GM19397 (cell line): ENCODE measurements around the gene FN1.
A peak's percentile ranks its signal among the peaks of the same experiment; 100 is the strongest.

ENCODE experiments used
- ATAC-seq: cut with Tn5 transposase; IDR thresholded peaks from one replicate; pipeline ENCODE4 v1.9.1; 2021; ENCODE audit warnings: mild to moderate bottlenecking, moderate library complexity; ENCODE audit not compliant: unreplicated experiment

The FN1 gene

DNA sequence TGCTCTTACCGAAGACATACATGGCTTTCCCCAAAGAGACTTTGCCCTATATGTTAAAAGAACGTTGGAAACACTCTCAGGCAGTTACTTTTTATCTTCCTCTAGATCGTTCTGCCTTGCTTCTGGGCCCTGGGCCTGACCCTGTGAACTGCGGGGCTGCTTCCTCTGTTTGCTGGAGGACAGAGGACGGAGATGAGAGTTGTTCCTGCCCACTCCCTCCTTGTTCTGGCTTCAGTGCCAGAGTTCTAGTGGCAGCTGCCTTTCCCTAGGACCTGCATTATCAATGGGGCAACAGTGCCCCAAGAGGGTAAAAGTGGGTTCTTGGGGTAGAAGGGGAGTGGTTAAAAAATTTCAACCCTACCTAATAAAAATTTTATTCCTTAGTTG, 6.5 kb upstream of the FN1 start:
- ATAC-seq: no peak

GRCh38 chr2:215441560-215442400, 5.9 kb upstream of the FN1 start:
- ATAC-seq: no peak

DNA sequence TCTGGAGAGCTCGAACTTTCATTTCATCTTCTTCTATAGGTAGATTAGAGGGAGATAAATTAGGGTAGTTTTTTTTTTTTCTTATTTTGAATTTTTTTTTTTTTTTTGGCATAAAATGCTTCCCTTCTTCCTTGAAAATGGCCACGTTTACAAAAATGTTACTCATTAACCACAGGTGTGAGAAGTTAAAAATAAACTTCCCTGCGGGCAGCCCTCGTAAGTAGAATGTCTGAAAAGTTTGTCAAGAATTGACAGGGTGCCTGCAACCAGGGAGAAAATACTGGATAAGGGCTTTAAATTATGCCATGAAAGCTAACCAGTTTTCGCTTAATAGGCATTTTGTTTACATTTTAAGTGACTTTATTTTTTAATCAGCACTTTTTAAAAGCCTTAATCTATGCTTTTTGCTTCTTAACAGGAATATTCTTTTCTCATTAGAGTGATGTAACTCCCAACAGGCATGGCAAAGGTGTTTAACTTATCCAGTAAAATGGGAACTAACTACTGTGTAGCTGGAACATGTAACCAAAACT, 4.2 kb upstream of the FN1 start:
- ATAC-seq: no peak

DNA sequence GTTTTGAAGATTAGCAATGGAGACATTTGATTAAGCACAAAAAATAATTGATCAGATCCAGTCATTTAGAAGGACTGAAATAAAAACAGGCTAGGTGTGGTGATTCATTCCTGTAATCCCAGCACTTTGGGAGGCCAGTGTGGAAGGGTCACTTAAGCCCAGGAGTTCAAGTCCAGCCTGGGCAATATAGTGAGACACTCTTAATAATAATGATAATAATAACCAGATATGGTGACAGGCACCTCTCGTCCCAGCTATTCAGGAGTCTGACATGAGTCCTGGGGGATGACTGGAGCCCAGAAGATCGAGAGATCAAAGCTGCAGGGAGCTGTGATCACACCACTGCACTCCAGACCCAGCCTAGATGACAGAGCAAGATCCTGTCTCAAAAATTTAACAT, 3.5 kb upstream of the FN1 start:
- no peak for ATAC-seq

- no peak for ATAC-seq
Measured at GRCh38 chr2:215437614-215438013, 1.7 kb upstream of the FN1 start.

DNA sequence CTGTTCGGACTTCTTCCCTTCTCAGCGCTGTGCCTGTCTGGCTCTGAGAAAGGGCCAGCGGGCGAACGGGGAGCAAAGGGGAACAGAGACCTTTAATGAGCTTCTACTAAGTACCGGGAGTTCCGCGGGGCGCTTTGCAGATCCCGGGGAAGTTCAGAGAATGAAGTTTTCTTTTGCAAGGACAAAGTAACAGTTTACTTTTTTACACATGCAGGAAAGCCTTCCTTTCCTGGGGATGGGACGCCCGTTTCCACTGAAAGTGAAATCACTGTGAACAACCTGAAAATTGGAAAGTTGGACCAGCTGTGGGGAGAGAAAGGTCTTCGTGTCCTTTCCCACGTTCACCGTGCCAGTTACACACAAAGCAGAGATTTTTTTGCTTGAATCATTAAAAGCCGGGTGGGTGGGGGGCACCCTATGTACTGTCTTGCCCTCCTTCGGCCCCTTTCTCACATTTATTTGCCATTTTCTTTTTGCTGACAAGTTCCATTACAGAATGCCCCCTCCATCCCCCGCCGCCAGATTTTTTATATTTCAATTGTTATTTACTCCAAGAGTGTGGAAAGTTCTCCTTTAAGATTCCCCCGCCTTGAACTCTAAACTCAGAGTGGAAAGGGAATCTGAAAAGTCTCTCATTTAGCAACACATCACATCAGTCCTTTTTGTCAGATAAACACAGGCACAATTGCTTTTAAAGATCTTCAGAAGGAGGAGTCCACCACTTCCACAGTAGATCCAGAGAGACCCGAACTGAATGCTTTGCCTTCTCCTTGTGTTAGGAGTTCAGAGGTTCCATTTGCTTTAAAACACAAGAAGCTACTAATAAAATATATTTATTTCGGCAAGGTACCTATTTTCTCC, 1.1 kb upstream of the FN1 start:
- no peak for ATAC-seq

DNA sequence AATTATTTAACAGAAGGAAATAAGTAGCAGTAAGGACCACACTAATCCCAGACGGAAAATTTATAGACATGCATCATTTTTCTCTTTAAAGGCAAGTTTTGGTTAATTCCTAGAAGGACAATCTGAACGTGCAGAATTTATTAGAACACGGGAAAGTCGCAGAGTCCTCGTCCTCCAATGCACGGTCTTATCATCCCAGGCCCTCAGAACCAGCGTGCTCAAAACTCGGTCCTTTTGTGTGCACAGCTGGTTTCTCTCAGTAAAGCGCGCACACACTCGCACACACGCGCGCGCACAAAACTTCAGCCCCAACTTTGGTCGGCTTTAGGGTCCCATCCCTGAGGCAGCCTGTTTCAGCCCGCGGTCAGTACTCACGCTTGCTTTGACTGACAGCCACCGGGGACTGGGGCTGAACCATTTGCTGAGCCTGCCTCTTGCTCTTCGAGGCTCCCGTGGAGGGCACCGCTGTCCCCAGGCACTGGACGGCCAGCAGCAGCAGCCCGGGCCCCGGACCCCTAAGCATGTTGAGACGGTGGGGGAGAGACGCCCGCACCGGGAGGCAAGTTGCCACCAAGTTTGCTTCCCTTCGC, 493 bp downstream of the FN1 start:
- peak; percentile 24 for ATAC-seq

DNA sequence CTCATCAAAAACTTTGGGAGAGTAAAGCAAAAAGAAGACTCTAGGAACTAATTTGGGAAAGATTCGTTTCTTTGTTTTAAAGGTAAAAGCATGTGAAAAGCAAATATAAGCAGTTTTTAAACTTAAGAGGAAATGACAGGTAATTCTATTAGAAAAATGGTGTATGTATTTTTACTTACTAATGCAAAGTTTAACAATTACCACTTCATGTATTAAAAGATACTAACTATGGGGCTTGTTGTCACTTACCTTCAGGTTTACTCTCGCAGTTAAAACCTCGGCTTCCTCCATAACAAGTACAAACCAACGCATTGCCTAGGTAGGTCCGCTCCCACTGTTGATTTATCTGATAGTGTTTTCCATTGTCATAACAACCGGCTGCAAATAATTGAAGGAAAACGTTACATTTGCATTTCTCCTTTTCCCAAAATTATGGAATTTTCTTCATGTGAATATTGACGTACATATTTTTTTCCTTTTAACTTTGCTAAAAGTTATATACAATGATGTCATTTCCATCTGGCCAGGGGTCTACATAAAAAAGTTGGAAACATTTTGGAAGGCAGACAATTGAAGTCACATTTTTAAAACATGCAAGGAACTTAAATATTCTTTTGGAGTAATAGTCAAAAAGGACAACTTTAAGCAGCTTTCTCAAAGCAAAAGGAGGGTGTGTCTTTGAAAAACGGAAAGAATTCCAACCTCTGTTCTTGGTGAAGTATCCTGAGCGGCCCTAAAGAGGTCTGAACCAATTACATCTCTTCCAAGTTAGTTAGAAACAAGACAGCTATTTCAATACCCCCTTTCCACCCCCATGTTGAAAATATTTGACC, 1.2 kb downstream of the FN1 start:
- no peak for ATAC-seq

GRCh38 chr2:215432759-215433594, 2.9 kb downstream of the FN1 start:
- no peak for ATAC-seq

GRCh38 chr2:215431778-215432758, 3.8 kb downstream of the FN1 start:
- no peak for ATAC-seq

GRCh38 chr2:215431290-215431689, 4.6 kb downstream of the FN1 start:
- no peak for ATAC-seq

- no peak for ATAC-seq
Measured at GRCh38 chr2:215430528-215431187, 5.2 kb downstream of the FN1 start.

DNA sequence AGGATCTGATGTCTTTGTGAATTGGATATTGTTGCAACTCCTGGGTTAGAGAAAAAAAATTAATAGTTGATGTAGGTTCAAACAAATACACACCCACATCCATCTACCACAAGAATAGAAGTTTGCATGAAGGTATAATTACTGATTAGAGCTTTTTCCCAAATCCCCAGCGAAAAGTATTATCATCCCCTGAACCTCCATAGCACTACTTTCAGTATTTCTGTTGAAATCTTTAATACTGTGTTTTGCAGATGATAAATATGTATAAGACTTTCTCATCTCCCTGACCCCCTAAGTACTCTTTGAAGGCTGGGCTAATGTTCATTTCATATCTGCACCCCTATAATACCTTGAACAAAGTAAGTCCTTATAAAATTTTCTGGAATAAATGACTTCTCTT, 6.4 kb downstream of the FN1 start:
- no peak for ATAC-seq

DNA sequence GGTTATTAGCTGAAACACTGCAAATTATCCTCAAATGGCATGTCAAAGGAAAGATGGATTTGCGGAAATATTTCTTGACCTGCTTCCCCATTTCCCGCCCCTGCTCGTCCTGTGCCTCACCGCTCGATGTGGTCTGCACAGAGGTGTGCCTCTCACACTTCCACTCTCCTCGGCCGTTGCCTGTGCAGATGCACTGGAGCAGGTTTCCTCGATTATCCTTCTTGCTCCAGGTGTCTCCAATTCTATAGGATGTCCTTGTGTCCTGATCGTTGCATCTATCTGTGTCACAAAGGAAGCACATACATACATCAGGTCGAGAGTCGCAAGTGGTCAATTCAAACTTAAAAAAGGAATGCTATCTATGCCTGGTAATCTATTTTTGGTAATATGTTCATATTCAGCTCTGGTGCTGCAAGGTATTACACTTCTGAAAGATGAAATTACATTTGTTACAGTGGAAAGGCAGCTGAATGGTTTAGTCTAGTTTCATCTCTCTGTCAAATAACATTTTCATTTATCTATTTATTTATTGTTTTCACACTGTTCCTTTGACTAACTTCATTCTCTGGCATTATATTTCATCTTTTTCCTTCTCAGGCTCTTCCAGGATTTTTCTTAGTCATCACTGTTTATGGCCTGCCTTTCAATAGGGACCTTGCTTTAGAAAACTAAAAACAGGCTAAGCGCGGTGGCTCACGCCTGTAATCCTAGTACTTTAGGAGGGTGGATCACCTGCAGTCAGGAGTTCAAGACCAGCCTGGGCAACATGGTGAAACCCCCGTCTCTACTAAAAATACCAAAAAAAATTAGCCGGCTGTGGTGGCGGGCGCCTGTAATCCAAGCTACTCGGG, 7.6 kb downstream of the FN1 start:
- no peak for ATAC-seq

DNA sequence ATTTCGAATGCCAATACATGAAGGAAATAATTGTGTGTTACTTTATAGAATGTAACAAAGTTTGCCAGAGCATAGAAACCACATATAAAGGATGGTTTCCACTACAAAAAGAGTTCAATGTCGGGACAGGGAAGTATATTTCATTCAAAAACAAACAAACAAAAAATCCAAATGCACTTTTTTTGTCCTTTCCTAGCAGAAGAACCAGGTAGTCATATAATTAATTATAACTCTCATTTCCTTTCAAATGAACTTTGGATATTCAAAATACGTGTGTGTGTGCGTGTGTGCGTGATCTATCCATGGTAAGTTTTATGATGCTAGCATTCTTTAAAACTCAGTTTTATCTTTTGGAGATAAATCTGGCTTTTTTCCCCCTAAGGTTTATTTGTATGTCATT, 8.3 kb downstream of the FN1 start:
- ATAC-seq: no peak

DNA sequence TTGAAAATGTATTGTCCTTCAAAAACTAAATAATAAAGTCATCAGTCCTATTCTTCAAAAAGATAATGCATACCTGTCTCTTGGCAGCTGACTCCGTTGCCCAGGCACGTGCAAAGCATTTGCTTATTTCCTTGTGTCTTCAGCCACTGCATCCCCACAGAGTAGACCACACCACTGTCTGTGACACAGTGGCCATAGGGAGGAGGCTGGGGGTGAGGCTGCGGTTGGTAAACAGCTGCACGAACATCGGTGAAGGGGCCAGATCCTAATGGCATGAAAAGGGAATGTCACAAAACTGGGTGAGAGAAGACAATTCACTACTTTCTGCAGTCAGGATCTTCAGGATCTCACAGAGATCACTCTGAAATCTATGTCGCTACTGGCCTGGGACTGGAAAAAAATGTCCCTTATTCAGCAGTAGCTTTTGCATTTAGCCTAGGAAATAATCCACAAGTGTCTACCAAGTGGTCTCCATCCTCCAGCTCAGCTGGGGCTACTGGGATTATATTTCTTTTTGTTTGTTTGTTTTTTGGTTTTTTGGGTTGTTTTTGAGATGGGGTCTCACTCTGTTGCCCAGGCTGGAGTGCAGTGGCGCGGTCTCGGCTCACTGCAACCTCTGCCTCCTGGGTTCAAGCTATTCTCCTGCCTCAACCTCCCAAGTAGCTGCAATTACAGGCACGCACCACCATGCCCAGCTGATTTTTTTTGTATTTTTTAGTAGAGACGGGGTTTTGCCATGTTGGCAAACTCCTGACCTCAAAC, 10.7 kb downstream of the FN1 start:
- no peak for ATAC-seq
